ENCODE measurements around the gene STX18. TPM values are rescaled to one million over a fixed set of nuclear protein-coding genes. Genes with fewer than 3 reads are reported as not detected.

The STX18 gene
- total RNA-seq, 1 donor from 2014 or later = 20.4 TPM

DNA sequence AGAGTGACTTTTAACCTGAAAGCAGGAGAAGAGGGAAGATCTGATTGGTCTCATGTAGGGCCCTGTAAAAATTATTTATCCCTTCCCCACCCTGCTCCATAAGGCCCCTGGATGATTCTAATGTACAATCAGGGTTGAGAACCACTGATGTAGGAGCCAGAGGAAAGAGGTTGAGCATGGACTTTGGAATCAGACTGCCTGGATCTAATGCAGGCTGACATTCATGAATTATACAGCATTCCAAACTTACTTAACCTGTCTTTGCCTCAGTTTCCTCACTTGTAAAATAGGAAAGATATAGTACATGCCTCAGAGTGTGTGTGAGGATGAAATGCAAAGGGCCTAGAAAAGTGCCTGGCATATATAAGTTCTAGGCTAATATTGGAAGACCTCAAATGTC is 47.0 kb downstream of the STX18 start:
- Histone ChIP-seq H3K27me3 (no peaks in the 10 kb centered on the region), H3K27ac (peak overlapping the region; percentile 76), H3K9me3 (no peaks in the 10 kb centered on the region), H3K4me3 (no peak overlapping the region), H3K4me1 (peaks cover 20% of the 10 kb centered on the region), H3K36me3 (no peaks in the 10 kb centered on the region)
- intact Hi-C loops (cut with DNase I) = loop anchor here (10.0 kb wide), 1 partner anchor 360 kb away; the partner anchor contains the start of gene MSX1
- no peak for TF ChIP-seq POLR2AphosphoS5 (IDR thresholded peaks at IDR 0.05; ENCODE audit: insufficient read depth in 1 of 2, low read depth in 1 of 2)
- DNase-seq (ENCODE audit: extremely low spot score in 2 of 2) = no peak

DNA sequence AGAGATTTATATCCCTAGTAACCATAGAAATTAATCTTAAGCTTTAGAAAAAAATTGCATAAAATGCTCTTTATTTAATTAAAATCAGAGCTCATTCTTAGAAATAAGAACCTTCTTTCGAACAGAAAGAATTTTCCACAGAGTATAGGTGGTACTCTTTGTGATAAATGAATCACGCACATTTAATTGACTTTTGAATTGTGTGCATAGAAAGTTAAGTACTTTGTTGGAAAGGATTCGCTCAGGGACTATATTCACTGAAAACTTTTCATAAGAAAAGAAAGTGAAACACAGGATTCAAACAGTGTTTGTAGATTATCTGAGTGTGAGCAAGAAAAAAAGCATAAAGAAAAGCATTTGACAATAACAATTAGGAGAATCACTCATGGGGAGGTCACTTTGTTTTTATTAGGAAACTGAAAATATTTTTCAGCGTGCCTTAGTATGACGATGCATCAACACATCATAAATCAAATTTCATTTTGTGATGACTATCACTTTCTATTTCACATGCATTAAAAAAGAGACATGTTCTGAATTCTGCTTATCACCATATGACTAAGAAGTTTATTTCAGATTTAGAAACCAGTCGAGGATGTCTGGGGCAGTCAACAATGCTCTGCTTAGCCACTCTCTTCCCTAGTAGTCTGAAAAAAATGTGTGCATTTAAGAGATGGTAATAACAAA is 49.5 kb downstream of the STX18 start:
- TF ChIP-seq, protein P1, sequence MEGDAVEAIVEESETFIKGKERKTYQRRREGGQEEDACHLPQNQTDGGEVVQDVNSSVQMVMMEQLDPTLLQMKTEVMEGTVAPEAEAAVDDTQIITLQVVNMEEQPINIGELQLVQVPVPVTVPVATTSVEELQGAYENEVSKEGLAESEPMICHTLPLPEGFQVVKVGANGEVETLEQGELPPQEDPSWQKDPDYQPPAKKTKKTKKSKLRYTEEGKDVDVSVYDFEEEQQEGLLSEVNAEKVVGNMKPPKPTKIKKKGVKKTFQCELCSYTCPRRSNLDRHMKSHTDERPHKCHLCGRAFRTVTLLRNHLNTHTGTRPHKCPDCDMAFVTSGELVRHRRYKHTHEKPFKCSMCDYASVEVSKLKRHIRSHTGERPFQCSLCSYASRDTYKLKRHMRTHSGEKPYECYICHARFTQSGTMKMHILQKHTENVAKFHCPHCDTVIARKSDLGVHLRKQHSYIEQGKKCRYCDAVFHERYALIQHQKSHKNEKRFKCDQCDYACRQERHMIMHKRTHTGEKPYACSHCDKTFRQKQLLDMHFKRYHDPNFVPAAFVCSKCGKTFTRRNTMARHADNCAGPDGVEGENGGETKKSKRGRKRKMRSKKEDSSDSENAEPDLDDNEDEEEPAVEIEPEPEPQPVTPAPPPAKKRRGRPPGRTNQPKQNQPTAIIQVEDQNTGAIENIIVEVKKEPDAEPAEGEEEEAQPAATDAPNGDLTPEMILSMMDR (IDR thresholded peaks at IDR 0.05) = no peak
- TF ChIP-seq POLR2AphosphoS5 (IDR thresholded peaks at IDR 0.05; ENCODE audit: insufficient read depth in 1 of 2, low read depth in 1 of 2) (no peak), POLR2A (IDR thresholded peaks at IDR 0.05) (no peak)
- Histone ChIP-seq H3K4me3 (peak overlapping the region; percentile 2 to 9), H3K4me1 (peaks cover 9% of the 10 kb centered on the region), H3K36me3 (no peaks in the 10 kb centered on the region), H3K9me3 (no peaks in the 10 kb centered on the region), H3K27me3 (no peaks in the 10 kb centered on the region), H3K27ac (peak overlapping the region; percentile 76)
- intact Hi-C loops (cut with DNase I) = loop anchor here (10.0 kb wide), 1 partner anchor 362 kb away; the partner anchor contains the start of gene MSX1
- DNase-seq (ENCODE audit: extremely low spot score in 2 of 2) = no peak

DNA sequence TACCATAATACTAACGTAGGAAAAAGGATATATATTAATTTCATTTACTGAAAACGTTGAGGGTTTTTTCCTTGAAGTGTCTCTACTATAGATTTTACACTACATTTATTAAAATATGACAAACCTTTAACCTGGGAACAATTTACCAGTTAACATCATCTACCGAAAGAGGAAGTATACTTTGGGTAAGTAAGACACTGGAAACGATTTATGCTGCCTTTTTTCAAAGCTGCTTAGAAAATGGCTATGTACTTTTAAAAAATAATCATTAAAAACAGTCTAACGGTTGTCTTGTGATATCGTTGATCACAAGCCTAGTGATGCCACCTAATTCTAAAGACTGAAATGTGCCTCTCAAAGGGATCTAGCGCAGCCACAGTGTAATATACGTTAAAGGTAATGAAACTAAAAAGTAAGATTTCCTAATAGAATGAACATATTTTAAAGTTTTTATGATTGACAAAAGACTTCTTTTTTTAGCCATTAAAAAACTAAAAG is 50.4 kb downstream of the STX18 start:
- H3K4me3 ChIP-seq = no peak overlapping the region
- peaks cover 9% of the 10 kb centered on the region for H3K4me1 ChIP-seq
- no peak for DNase-seq (ENCODE audit: extremely low spot score in 2 of 2)
- peak overlapping the region; percentile 76 for H3K27ac ChIP-seq
- no peak for TF ChIP-seq POLR2AphosphoS5 (IDR thresholded peaks at IDR 0.05; ENCODE audit: insufficient read depth in 1 of 2, low read depth in 1 of 2)
- TF ChIP-seq POLR2A (IDR thresholded peaks at IDR 0.05) = no peak
- TF ChIP-seq, protein P1 (IDR thresholded peaks at IDR 0.05) = no peak
- intact Hi-C loops (cut with DNase I) = loop anchor here (10.0 kb wide), 1 partner anchor 363 kb away; the partner anchor contains the start of gene MSX1
- H3K36me3 ChIP-seq = no peaks in the 10 kb centered on the region
- no peaks in the 10 kb centered on the region for H3K9me3 ChIP-seq
- H3K27me3 ChIP-seq = no peaks in the 10 kb centered on the region

DNA sequence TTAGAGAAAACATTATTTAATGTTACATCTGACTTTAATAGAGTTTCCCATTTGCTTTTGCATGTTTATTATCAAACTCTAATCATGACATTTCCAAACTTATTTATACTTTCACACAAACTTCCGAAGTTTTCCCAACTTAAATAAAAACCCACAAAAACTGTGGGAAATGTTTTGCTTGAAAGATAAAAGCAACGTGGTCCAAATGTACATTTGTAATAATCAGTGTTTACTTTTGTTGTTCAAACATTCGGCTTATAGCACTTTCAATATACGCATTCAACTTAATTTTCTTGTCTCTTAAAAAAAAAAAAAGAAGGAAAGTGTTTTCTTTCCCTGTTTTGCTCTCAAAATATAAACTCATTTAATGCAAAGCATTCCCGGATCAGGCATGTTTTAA is 51.0 kb downstream of the STX18 start:
- H3K36me3 ChIP-seq = no peaks in the 10 kb centered on the region
- DNase-seq (ENCODE audit: extremely low spot score in 2 of 2) = no peak
- H3K4me3 ChIP-seq = no peak overlapping the region
- peaks cover 9% of the 10 kb centered on the region for H3K4me1 ChIP-seq
- H3K27me3 ChIP-seq = no peaks in the 10 kb centered on the region
- TF ChIP-seq, protein P1 (IDR thresholded peaks at IDR 0.05) = no peak
- TF ChIP-seq POLR2A (IDR thresholded peaks at IDR 0.05) = no peak
- TF ChIP-seq POLR2AphosphoS5 (IDR thresholded peaks at IDR 0.05; ENCODE audit: insufficient read depth in 1 of 2, low read depth in 1 of 2) = no peak
- H3K9me3 ChIP-seq = no peaks in the 10 kb centered on the region
- intact Hi-C loops (cut with DNase I) = loop anchor here (10.0 kb wide), 1 partner anchor 364 kb away; the partner anchor contains the start of gene MSX1
- H3K27ac ChIP-seq = peak overlapping the region; percentile 76

DNA sequence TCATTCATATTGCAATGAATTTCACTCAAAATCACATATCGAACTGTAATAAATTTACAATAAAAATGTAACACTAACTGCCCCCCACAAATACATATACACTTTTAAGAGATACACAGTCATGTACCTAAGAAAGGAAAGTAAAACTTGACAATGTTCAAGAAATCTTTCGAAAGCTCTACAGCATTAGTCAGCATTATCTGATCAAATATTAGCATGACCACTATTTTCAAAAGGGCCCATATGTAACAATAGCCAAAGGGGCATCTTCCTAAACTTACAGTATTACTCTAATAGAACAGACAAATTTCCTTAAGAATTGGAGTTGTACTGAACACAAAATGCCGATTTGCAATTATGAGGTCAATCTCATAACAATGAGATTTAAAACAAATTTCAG is 51.8 kb downstream of the STX18 start:
- no peak for DNase-seq (ENCODE audit: extremely low spot score in 2 of 2)
- H3K4me3 ChIP-seq = no peak overlapping the region
- H3K4me1 ChIP-seq = peaks cover 9% of the 10 kb centered on the region
- intact Hi-C loops (cut with DNase I) = loop anchor here (10.0 kb wide), 1 partner anchor 365 kb away; the partner anchor contains the start of gene MSX1
- H3K27ac ChIP-seq = peak overlapping the region; percentile 76
- no peaks in the 10 kb centered on the region for H3K36me3 ChIP-seq
- TF ChIP-seq POLR2A (IDR thresholded peaks at IDR 0.05) = no peak
- TF ChIP-seq POLR2AphosphoS5 (IDR thresholded peaks at IDR 0.05; ENCODE audit: insufficient read depth in 1 of 2, low read depth in 1 of 2) = no peak
- TF ChIP-seq, protein P1 (IDR thresholded peaks at IDR 0.05) = no peak
- H3K9me3 ChIP-seq = no peaks in the 10 kb centered on the region
- H3K27me3 ChIP-seq = no peaks in the 10 kb centered on the region
